GF-D8 (cell line): Measurements from ENCODE around the gene GTF3C1.

Experiments used
- DNase-seq: peaks from one replicate; lab custom pipeline; 2025; lab: John Stamatoyannopoulos, UW

GTF3C1 gene

GRCh38 chr16:27566417-27566816, 16.7 kb upstream of the GTF3C1 start:
- DNase-seq: no peak

- DNase-seq: no peak
Measured at GRCh38 chr16:27564224-27564623, 14.5 kb upstream of the GTF3C1 start.

GRCh38 chr16:27561216-27561615, 11.5 kb upstream of the GTF3C1 start:
- DNase-seq: no peak

- DNase-seq: no peak
Measured at GRCh38 chr16:27558932-27559331, 9.2 kb upstream of the GTF3C1 start.

- no peak for DNase-seq
Measured at GRCh38 chr16:27558434-27558833, 8.7 kb upstream of the GTF3C1 start.

GRCh38 chr16:27556471-27556870, 6.8 kb upstream of the GTF3C1 start:
- no peak for DNase-seq

- DNase-seq: no peak
Measured at GRCh38 chr16:27551036-27551435, 1.3 kb upstream of the GTF3C1 start.

GRCh38 chr16:27550582-27550920, 838 bp upstream of the GTF3C1 start:
- no peak for DNase-seq

GRCh38 chr16:27549464-27549745, 308 bp downstream of the GTF3C1 start:
- no peak for DNase-seq

GRCh38 chr16:27547851-27548250, 1.9 kb downstream of the GTF3C1 start:
- no peak for DNase-seq

- no peak for DNase-seq
Measured at GRCh38 chr16:27547134-27547533, 2.6 kb downstream of the GTF3C1 start.

- no peak for DNase-seq
Measured at GRCh38 chr16:27544671-27545070, 5.0 kb downstream of the GTF3C1 start.

- DNase-seq: no peak
Measured at GRCh38 chr16:27543801-27544200, 5.9 kb downstream of the GTF3C1 start.

- no peak for DNase-seq
Measured at GRCh38 chr16:27539636-27540035, 10.1 kb downstream of the GTF3C1 start.

GRCh38 chr16:27539120-27539519, 10.6 kb downstream of the GTF3C1 start:
- no peak for DNase-seq

GRCh38 chr16:27538528-27538927, 11.2 kb downstream of the GTF3C1 start:
- no peak for DNase-seq

GRCh38 chr16:27534256-27534655, 15.5 kb downstream of the GTF3C1 start:
- no peak for DNase-seq

GRCh38 chr16:27531826-27532800, 17.6 kb downstream of the GTF3C1 start:
- DNase-seq: no peak

- no peak for DNase-seq
Measured at GRCh38 chr16:27531186-27531585, 18.5 kb downstream of the GTF3C1 start.

- DNase-seq: no peak
Measured at GRCh38 chr16:27529962-27530361, 19.8 kb downstream of the GTF3C1 start.

GRCh38 chr16:27528294-27528693, 21.4 kb downstream of the GTF3C1 start:
- no peak for DNase-seq

- DNase-seq: no peak
Measured at GRCh38 chr16:27526180-27526579, 23.5 kb downstream of the GTF3C1 start.

GRCh38 chr16:27522173-27522707, 27.5 kb downstream of the GTF3C1 start:
- no peak for DNase-seq
